ENCODE measurements around the gene RFC5.
"Not testable (repeated sequence)": the region's sequence is repeated elsewhere in the genome, so short reads cannot be mapped to it uniquely, and the experiment has no call there.

RFC5 gene

GRCh38 chr12:118052324-118053070, 36.0 kb downstream of the RFC5 start:
- peak in 1 of 5 experiments; percentile 18 for DNase-seq

- DNase-seq: peak in 1 of 5 experiments; percentile 48
Measured at GRCh38 chr12:118053071-118053985, 36.8 kb downstream of the RFC5 start.

GRCh38 chr12:118055144-118055557, 38.6 kb downstream of the RFC5 start:
- DNase-seq: peak in 4 of 5 experiments; percentile 49 to 86 (median 56)

- no peak for DNase-seq
Measured at GRCh38 chr12:118055865-118056773, 39.6 kb downstream of the RFC5 start.

GRCh38 chr12:118058227-118058626, 41.7 kb downstream of the RFC5 start:
- no peak for DNase-seq

- peak in 1 of 5 experiments; percentile 34 for DNase-seq
Measured at GRCh38 chr12:118058881-118059280, 42.4 kb downstream of the RFC5 start.

GRCh38 chr12:118059341-118060191, 43.1 kb downstream of the RFC5 start:
- no peak for DNase-seq

GRCh38 chr12:118060301-118061010, 44.0 kb downstream of the RFC5 start:
- DNase-seq: peak in 4 of 5 experiments; percentile 9 to 41 (median 20)

GRCh38 chr12:118061011-118061872, 44.7 kb downstream of the RFC5 start, which contains the start of gene WSB2:
TSS of gene WSB2 (minus strand) at chr12:118061179. CDS start at chr12:118061048, 131 bp downstream.
- peak; percentile 29 to 63 (median 33) for DNase-seq

GRCh38 chr12:118061873-118062843, 45.7 kb downstream of the RFC5 start:
- DNase-seq: peak in 1 of 5 experiments; percentile 37

GRCh38 chr12:118063576-118064391, 47.3 kb downstream of the RFC5 start:
- no peak for DNase-seq

- DNase-seq: peak in 1 of 5 experiments; percentile 72
Measured at GRCh38 chr12:118064608-118065007, 48.1 kb downstream of the RFC5 start.

GRCh38 chr12:118065380-118065779, 48.9 kb downstream of the RFC5 start:
- no peak for DNase-seq

GRCh38 chr12:118068445-118068844, 51.9 kb downstream of the RFC5 start:
- DNase-seq: peak in 1 of 5 experiments; percentile 58

- DNase-seq: no peak
Measured at GRCh38 chr12:118070650-118071049, 54.1 kb downstream of the RFC5 start.

- DNase-seq: no peak
Measured at GRCh38 chr12:118073768-118074167, 57.3 kb downstream of the RFC5 start.

GRCh38 chr12:118081521-118081920, 65.0 kb downstream of the RFC5 start:
- DNase-seq: not testable (repeated sequence)
